HL-60 (cell line): ENCODE measurements around the gene PPFIA2.

Experiments
- DNase-seq, 2 experiments: peaks; one replicate each; pipeline ENCODE4 v3.0.0-alpha.2; 2010 to 2020; ENCODE audit warnings: low read depth in 1 of 2, low spot score in 1 of 2
- H3K27ac ChIP-seq: fragments of 250-450 bp; sonication (Bioruptor Pico); replicated peaks from 2 replicates; pipeline ENCODE4 v1.5.1; 2020; ENCODE audit warnings: mild to moderate bottlenecking, moderate library complexity
- H3K27me3 ChIP-seq: fragments of 250-450 bp; sonication (Bioruptor Pico); 2 replicates; pipeline ENCODE4 v1.5.1; 2021; ENCODE audit warnings: mild to moderate bottlenecking, moderate library complexity; ENCODE audit not compliant: insufficient read depth, poor library complexity, severe bottlenecking
- H3K4me3 ChIP-seq: replicated peaks from 2 replicates; pipeline ENCODE4 v1.5.1; 2011; ENCODE audit warnings: mild to moderate bottlenecking, control low read depth, low read length; ENCODE audit not compliant: insufficient read depth
- CTCF ChIP-seq: IDR thresholded peaks from one replicate; pipeline ENCODE4 v1.5.1; 2011; ENCODE audit warnings: low read length, control low read depth, inconsistent platforms; ENCODE audit not compliant: insufficient read depth
- GABPA ChIP-seq: IDR thresholded peaks from 2 replicates; pipeline ENCODE4 v1.6.1; 2012; ENCODE audit warnings: low read depth
- POLR2AphosphoS5 ChIP-seq: IDR thresholded peaks from 2 replicates; pipeline ENCODE4 v1.6.1; 2012; ENCODE audit warnings: low read depth
- REST ChIP-seq: IDR thresholded peaks from 2 replicates; pipeline ENCODE4 v1.6.1; 2012; ENCODE audit warnings: low read depth; ENCODE audit not compliant: insufficient replicate concordance
- SPI1 ChIP-seq: IDR thresholded peaks from 2 replicates; pipeline ENCODE4 v1.6.1; 2012; ENCODE audit warnings: low read depth, mild to moderate bottlenecking, borderline replicate concordance

PPFIA2 gene

GRCh38 chr12:81718616-81719015 is 40.5 kb downstream of the PPFIA2 start:
- no peak for DNase-seq
- no peaks in the 10 kb centered on the region for H3K27me3 ChIP-seq
- H3K27ac ChIP-seq = no peak overlapping the region
- no peak overlapping the region for H3K4me3 ChIP-seq
- TF ChIP-seq GABPA = no peak

GRCh38 chr12:81712536-81712935 is 46.6 kb downstream of the PPFIA2 start:
- no peak for TF ChIP-seq GABPA
- TF ChIP-seq REST = no peak
- no peak for TF ChIP-seq CTCF
- TF ChIP-seq SPI1 = no peak
- TF ChIP-seq POLR2AphosphoS5 = no peak
- no peak overlapping the region for H3K4me3 ChIP-seq
- no peak overlapping the region for H3K27ac ChIP-seq
- no peak for DNase-seq
- H3K27me3 ChIP-seq = no peaks in the 10 kb centered on the region

GRCh38 chr12:81705586-81705985 is 53.6 kb downstream of the PPFIA2 start:
- no peak for DNase-seq
- Histone ChIP-seq H3K27me3 (no peaks in the 10 kb centered on the region), H3K4me3 (no peak overlapping the region), H3K27ac (no peak overlapping the region)
- TF ChIP-seq GABPA (no peak), SPI1 (no peak), POLR2AphosphoS5 (no peak), CTCF (no peak), REST (no peak)

GRCh38 chr12:81699551-81699950 is 59.6 kb downstream of the PPFIA2 start:
- Histone ChIP-seq H3K27me3 (no peaks in the 10 kb centered on the region), H3K4me3 (no peak overlapping the region), H3K27ac (no peak overlapping the region)
- no peak for DNase-seq
- TF ChIP-seq POLR2AphosphoS5 = no peak
- no peak for TF ChIP-seq GABPA
- no peak for TF ChIP-seq CTCF
- TF ChIP-seq SPI1 = no peak
- no peak for TF ChIP-seq REST
